Right cardiac atrium (tissue), 5 donors: ENCODE measurements around the gene SLC4A5. TPM values are rescaled to one million over a fixed set of nuclear protein-coding genes. Genes with fewer than 3 reads are reported as not detected.

Source experiments
- ATAC-seq, 2 donors: fragments of 200-7000 bp; cut with Tn5 transposase; one replicate each; pipeline versions ENCODE4 v1.8.0 to v1.9.1; 2020; ENCODE audit warnings: moderate library complexity in 2 of 2, mild to moderate bottlenecking in 1 of 2
- DNase-seq, 3 donors: peaks; one replicate each; pipeline ENCODE4 v3.0.0-alpha.2; 2020
- H3K27ac ChIP-seq: one replicate; pipeline ENCODE4 v1.5.1; 2013; ENCODE audit warnings: mild to moderate bottlenecking, low read length, control low read depth, moderate library complexity
- H3K27me3 ChIP-seq: one replicate; pipeline ENCODE4 v1.6.1; 2013; ENCODE audit not compliant: control insufficient read depth, insufficient read depth
- H3K4me1 ChIP-seq: one replicate; pipeline ENCODE4 v1.6.1; 2013; ENCODE audit warnings: low read length; ENCODE audit not compliant: control insufficient read depth, insufficient read depth
- H3K4me3 ChIP-seq: one replicate; pipeline ENCODE4 v1.5.1; 2013; ENCODE audit warnings: low read length, control low read depth
- H3K9me3 ChIP-seq: one replicate; pipeline ENCODE4 v1.6.1; 2013; ENCODE audit warnings: low read length; ENCODE audit not compliant: control insufficient read depth
- WGBS: extraction: QIAGEN DNeasy Blood & Tissue Kit; methylation state at CpG from one replicate; pipeline ENCODE4 v1.1.7; 2013; 5-methylcytosine and 5-hydroxymethylcytosine counted together
- intact Hi-C, 4 donors: fragments of 100-400 bp; cut with DNase I; formaldehyde crosslinking; loops; one replicate each; pipeline versions ENCODE4 v1.11.0 to v1.14.0; 2022 to 2023
- polyA plus RNA-seq: library from polyadenylated mRNA; stranded (reverse); fragments of 200-250 nt; gene quantifications from one replicate; pipeline ENCODE4 v1.2.3, GENCODE V29; 2013
- total RNA-seq, 4 donors: library from RNA; stranded (reverse); fragmentation: NEBNext Ultra II Directional; extraction: Animal tissue kit (Norgen Biotek cat#: 25700); gene quantifications; one replicate each; pipeline ENCODE4 v1.2.1, GENCODE V29; 2021
- donor health status: healthy with polysubstance abuse.
- donor health status: DM: no; HTN: yes; CAD: no.
- donor health status: DM: no; HTN: no; CAD: no.
- donor health status: DM: no; HTN: yes; CAD: no; lungs with severe emphysema.
- donor health status: DM: yes; HTN: yes; CAD: no.

Gene SLC4A5
- total and polyA plus RNA-seq, 5 donors, result 0.29 to 2.8 (median 1.1) TPM

GRCh38 chr2:74314107-74314506 lies 29.1 kb downstream of the SLC4A5 start:
- DNase-seq (no peak), ATAC-seq (no peak)
- no peaks in the 10 kb centered on the region for H3K9me3 ChIP-seq
- H3K27ac ChIP-seq, result no peak overlapping the region
- intact Hi-C loops, result no loop called here
- no peak overlapping the region for H3K4me3 ChIP-seq
- peaks cover 3% of the 10 kb centered on the region for H3K4me1 ChIP-seq
- 78% methylated on average over 5 of the region's 5 CpGs for WGBS
- H3K27me3 ChIP-seq, result no peaks in the 10 kb centered on the region

- 73% methylated on average over 2 of the region's 2 CpGs for WGBS
Observed at GRCh38 chr2:74313497-74313896, 29.7 kb downstream of the SLC4A5 start.

GRCh38 chr2:74312913-74313312 lies 30.3 kb downstream of the SLC4A5 start:
- no peak for DNase-seq
- H3K4me1 ChIP-seq, result peaks cover 3% of the 10 kb centered on the region
- ATAC-seq, result no peak
- no peak overlapping the region for H3K27ac ChIP-seq
- no peaks in the 10 kb centered on the region for H3K27me3 ChIP-seq
- no peaks in the 10 kb centered on the region for H3K9me3 ChIP-seq
- no peak overlapping the region for H3K4me3 ChIP-seq
- intact Hi-C loops, result no loop called here

More at GRCh38 chr2:74313497-74313896, 29.7 kb downstream of the SLC4A5 start:
- ATAC-seq (no peak), DNase-seq (no peak)
- Histone ChIP-seq H3K27ac (no peak overlapping the region), H3K4me3 (no peak overlapping the region), H3K27me3 (no peaks in the 10 kb centered on the region), H3K4me1 (peaks cover 3% of the 10 kb centered on the region), H3K9me3 (no peaks in the 10 kb centered on the region)
- intact Hi-C loops, result no loop called here

- intact Hi-C loops, result no loop called here
- WGBS, result 92% methylated on average over 8 of the region's 8 CpGs
- H3K27me3 ChIP-seq, result no peaks in the 10 kb centered on the region
- ATAC-seq (no peak), DNase-seq (no peak)
- no peak overlapping the region for H3K4me3 ChIP-seq
- no peaks in the 10 kb centered on the region for H3K9me3 ChIP-seq
- H3K4me1 ChIP-seq, result no peaks in the 10 kb centered on the region
- H3K27ac ChIP-seq, result no peak overlapping the region
Observed at GRCh38 chr2:74307720-74308119, 35.5 kb downstream of the SLC4A5 start.

GRCh38 chr2:74304332-74305148 lies 38.7 kb downstream of the SLC4A5 start:
- no peak for DNase-seq
- Histone ChIP-seq H3K9me3 (no peaks in the 10 kb centered on the region), H3K27ac (no peak overlapping the region), H3K4me1 (no peaks in the 10 kb centered on the region), H3K4me3 (no peak overlapping the region), H3K27me3 (no peaks in the 10 kb centered on the region)
- no peak for ATAC-seq
- 65% methylated on average over 7 of the region's 7 CpGs for WGBS
- intact Hi-C loops, result no loop called here

GRCh38 chr2:74302865-74303264 lies 40.4 kb downstream of the SLC4A5 start:
- Histone ChIP-seq H3K27me3 (no peaks in the 10 kb centered on the region), H3K4me3 (no peak overlapping the region), H3K9me3 (no peaks in the 10 kb centered on the region), H3K4me1 (no peaks in the 10 kb centered on the region), H3K27ac (no peak overlapping the region)
- WGBS, result 84% methylated on average over 2 of the region's 2 CpGs
- intact Hi-C loops, result no loop called here
- ATAC-seq, result no peak
- DNase-seq, result no peak

GRCh38 chr2:74301262-74301661 lies 42.0 kb downstream of the SLC4A5 start:
- DNase-seq (no peak), ATAC-seq (no peak)
- no peaks in the 10 kb centered on the region for H3K4me1 ChIP-seq
- no peak overlapping the region for H3K4me3 ChIP-seq
- no peaks in the 10 kb centered on the region for H3K27me3 ChIP-seq
- H3K27ac ChIP-seq, result no peak overlapping the region
- H3K9me3 ChIP-seq, result no peaks in the 10 kb centered on the region
- intact Hi-C loops, result no loop called here
- 95% methylated on average over 1 of the region's 1 CpG for WGBS

GRCh38 chr2:74300506-74300905 lies 42.7 kb downstream of the SLC4A5 start:
- DNase-seq (no peak), ATAC-seq (no peak)
- 85% methylated on average over 2 of the region's 2 CpGs for WGBS
- intact Hi-C loops, result no loop called here
- H3K27ac ChIP-seq, result no peak overlapping the region
- H3K9me3 ChIP-seq, result no peaks in the 10 kb centered on the region
- no peak overlapping the region for H3K4me3 ChIP-seq
- no peaks in the 10 kb centered on the region for H3K27me3 ChIP-seq
- H3K4me1 ChIP-seq, result no peaks in the 10 kb centered on the region

- DNase-seq (no peak), ATAC-seq (no peak)
- intact Hi-C loops, result no loop called here
- H3K4me1 ChIP-seq, result no peaks in the 10 kb centered on the region
- no peak overlapping the region for H3K27ac ChIP-seq
- no peaks in the 10 kb centered on the region for H3K27me3 ChIP-seq
- no peak overlapping the region for H3K4me3 ChIP-seq
- WGBS, result 97% methylated on average over 1 of the region's 1 CpG
- no peaks in the 10 kb centered on the region for H3K9me3 ChIP-seq
Observed at GRCh38 chr2:74297950-74298349, 45.3 kb downstream of the SLC4A5 start.

GRCh38 chr2:74297391-74297790 lies 45.8 kb downstream of the SLC4A5 start:
- DNase-seq, result no peak
- H3K27me3 ChIP-seq, result no peaks in the 10 kb centered on the region
- H3K27ac ChIP-seq, result no peak overlapping the region
- no peak for ATAC-seq
- H3K9me3 ChIP-seq, result no peaks in the 10 kb centered on the region
- H3K4me3 ChIP-seq, result no peak overlapping the region
- no peaks in the 10 kb centered on the region for H3K4me1 ChIP-seq
- intact Hi-C loops, result no loop called here

- no peak for DNase-seq
- ATAC-seq, result no peak
- Histone ChIP-seq H3K27me3 (no peaks in the 10 kb centered on the region), H3K9me3 (no peaks in the 10 kb centered on the region), H3K27ac (no peak overlapping the region), H3K4me1 (peaks cover 1% of the 10 kb centered on the region), H3K4me3 (no peak overlapping the region)
- intact Hi-C loops, result no loop called here
- WGBS, result 74% methylated on average over 6 of the region's 6 CpGs
Observed at GRCh38 chr2:74293191-74293991, 49.8 kb downstream of the SLC4A5 start.
